Mesendoderm (in vitro differentiated cells): ENCODE data around the gene YIPF3.

Experiments used
- DNase-seq: peaks from one replicate; pipeline ENCODE4 v3.0.0; 2013
- H2AK5ac ChIP-seq: 2 replicates; pipeline ENCODE4 v1.6.1; 2013; ENCODE audit warnings: low read length, inconsistent platforms
- H2BK120ac ChIP-seq: 2 replicates; pipeline ENCODE4 v1.6.1; 2013; ENCODE audit warnings: low read depth, mild to moderate bottlenecking, low read length, moderate library complexity, mixed read lengths
- H2BK15ac ChIP-seq: replicated peaks from 2 replicates; pipeline ENCODE4 v1.6.1; 2013; ENCODE audit warnings: low read depth, mild to moderate bottlenecking, moderate library complexity
- H2BK5ac ChIP-seq: 2 replicates; pipeline ENCODE4 v1.6.1; 2013; ENCODE audit warnings: low read length, inconsistent platforms
- H3K18ac ChIP-seq: 2 replicates; pipeline ENCODE4 v1.6.1; 2013; ENCODE audit warnings: mild to moderate bottlenecking, low read length, mixed read lengths
- H3K23ac ChIP-seq: one replicate; pipeline ENCODE4 v1.6.1; 2013; ENCODE audit warnings: low read length
- H3K27ac ChIP-seq: 2 replicates; pipeline ENCODE4 v1.5.1; 2013; ENCODE audit warnings: low read depth, mild to moderate bottlenecking, inconsistent platforms, low read length, moderate library complexity
- H3K27me3 ChIP-seq: 2 replicates; pipeline ENCODE4 v1.6.1; 2013; ENCODE audit warnings: low read length, control low read depth, mild to moderate bottlenecking, inconsistent platforms; ENCODE audit not compliant: insufficient read depth, poor library complexity
- H3K36me3 ChIP-seq: 2 replicates; pipeline ENCODE4 v1.6.1; 2013; ENCODE audit warnings: low read length, inconsistent platforms; ENCODE audit not compliant: control insufficient read depth, insufficient read depth
- H3K4ac ChIP-seq: one replicate; pipeline ENCODE4 v1.6.1; 2013; ENCODE audit warnings: low read depth, mild to moderate bottlenecking, low read length, moderate library complexity
- H3K4me1 ChIP-seq: 2 replicates; pipeline ENCODE4 v1.6.1; 2013; ENCODE audit warnings: low read depth, low read length, inconsistent platforms; ENCODE audit not compliant: control insufficient read depth
- H3K4me2 ChIP-seq: 2 replicates; pipeline ENCODE4 v1.6.1; 2013; ENCODE audit warnings: low read length
- H3K4me3 ChIP-seq: 2 replicates; pipeline ENCODE4 v1.5.1; 2013; ENCODE audit warnings: mild to moderate bottlenecking, low read length
- H3K56ac ChIP-seq: one replicate; pipeline ENCODE4 v1.6.1; 2013; ENCODE audit warnings: low read length
- H3K79me1 ChIP-seq: 2 replicates; pipeline ENCODE4 v1.6.1; 2013; ENCODE audit warnings: low read length, inconsistent platforms
- H3K79me2 ChIP-seq: 2 replicates; pipeline ENCODE4 v1.6.1; 2013; ENCODE audit warnings: mild to moderate bottlenecking, low read length; ENCODE audit not compliant: control insufficient read depth, insufficient read depth
- H3K9ac ChIP-seq: 2 replicates; pipeline ENCODE4 v1.6.1; 2013; ENCODE audit warnings: low read length, inconsistent platforms
- H4K5ac ChIP-seq: one replicate; pipeline ENCODE4 v1.6.1; 2013; ENCODE audit warnings: low read length
- H4K8ac ChIP-seq: one replicate; pipeline ENCODE4 v1.6.1; 2013; ENCODE audit warnings: low read depth, mild to moderate bottlenecking, control low read depth, low read length, moderate library complexity
- WGBS: extraction: QIAGEN DNeasy Blood & Tissue Kit; methylation state at CpG from one replicate; pipeline ENCODE4 v1.1.7; 2013; ENCODE audit warnings: low lambda C conversion rate, missing lambda C conversion rate; ENCODE audit not compliant: insufficient coverage; ENCODE audit errors: extremely low coverage; 5-methylcytosine and 5-hydroxymethylcytosine counted together

YIPF3 gene

DNA sequence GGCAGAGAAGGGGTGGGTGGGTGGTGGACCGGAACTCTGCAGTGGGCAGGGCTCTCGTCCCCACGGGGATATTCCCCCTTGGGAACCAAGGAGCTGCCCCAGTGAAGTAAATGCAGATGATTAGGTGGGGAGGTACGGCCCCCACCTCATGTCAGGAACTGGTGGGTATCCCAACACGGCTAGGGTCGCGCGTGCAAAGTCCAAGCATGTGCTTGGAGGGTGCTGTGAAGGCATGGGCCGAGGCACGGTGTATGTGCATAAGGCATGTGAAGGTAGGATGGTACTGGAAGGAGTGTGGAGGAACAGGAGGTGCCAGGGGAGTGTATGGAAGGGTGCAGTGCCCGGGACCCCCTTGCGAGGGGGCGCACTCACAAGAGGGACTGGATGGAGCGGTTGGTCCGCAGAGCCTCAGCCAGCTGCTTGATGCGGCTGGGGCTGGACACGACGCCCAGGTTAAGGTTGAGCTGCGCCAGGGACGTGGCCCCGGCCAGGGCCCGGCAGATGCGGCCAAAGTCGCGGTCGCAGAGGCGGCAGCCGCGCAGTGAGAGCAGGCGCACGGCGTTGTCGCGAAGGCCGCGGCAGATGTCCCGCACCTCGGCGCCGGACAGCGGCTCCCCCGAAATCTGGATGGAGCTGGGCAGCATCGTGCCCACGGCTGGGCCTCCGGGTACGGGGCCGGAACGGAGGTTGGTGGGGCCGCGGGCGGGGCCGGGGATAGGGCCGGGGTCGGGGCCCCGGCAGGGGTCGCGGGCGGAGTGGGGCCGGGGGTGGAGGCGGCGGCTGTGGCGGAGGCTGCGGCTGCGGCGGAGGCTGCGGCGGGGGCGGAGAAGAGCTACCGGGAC, 7.4 kb downstream of the YIPF3 start:
- no peak overlapping the region for H3K4me3 ChIP-seq
- no peak overlapping the region for H2AK5ac ChIP-seq
- no peak overlapping the region for H4K8ac ChIP-seq
- H2BK5ac ChIP-seq = no peak overlapping the region
- WGBS = no CpG with 5 or more reads among the region's 69 CpGs
- no peak overlapping the region for H3K27ac ChIP-seq
- DNase-seq = no peak
- no peaks in the 10 kb centered on the region for H3K79me1 ChIP-seq
- peaks cover 8% of the 10 kb centered on the region for H3K27me3 ChIP-seq
- no peak overlapping the region for H2BK15ac ChIP-seq
- H4K5ac ChIP-seq = no peak overlapping the region
- peak overlapping the region; percentile 73 for H3K56ac ChIP-seq
- no peak overlapping the region for H3K23ac ChIP-seq
- no peak overlapping the region for H3K18ac ChIP-seq
- H3K9ac ChIP-seq = peak overlapping the region; percentile 40
- no peak overlapping the region for H2BK120ac ChIP-seq
- H3K4me2 ChIP-seq = peak overlapping the region; percentile 62
- H3K79me2 ChIP-seq = no peaks in the 10 kb centered on the region
- H3K4ac ChIP-seq = no peak overlapping the region
- peaks cover 14% of the 10 kb centered on the region for H3K36me3 ChIP-seq
- no peaks in the 10 kb centered on the region for H3K4me1 ChIP-seq

DNA sequence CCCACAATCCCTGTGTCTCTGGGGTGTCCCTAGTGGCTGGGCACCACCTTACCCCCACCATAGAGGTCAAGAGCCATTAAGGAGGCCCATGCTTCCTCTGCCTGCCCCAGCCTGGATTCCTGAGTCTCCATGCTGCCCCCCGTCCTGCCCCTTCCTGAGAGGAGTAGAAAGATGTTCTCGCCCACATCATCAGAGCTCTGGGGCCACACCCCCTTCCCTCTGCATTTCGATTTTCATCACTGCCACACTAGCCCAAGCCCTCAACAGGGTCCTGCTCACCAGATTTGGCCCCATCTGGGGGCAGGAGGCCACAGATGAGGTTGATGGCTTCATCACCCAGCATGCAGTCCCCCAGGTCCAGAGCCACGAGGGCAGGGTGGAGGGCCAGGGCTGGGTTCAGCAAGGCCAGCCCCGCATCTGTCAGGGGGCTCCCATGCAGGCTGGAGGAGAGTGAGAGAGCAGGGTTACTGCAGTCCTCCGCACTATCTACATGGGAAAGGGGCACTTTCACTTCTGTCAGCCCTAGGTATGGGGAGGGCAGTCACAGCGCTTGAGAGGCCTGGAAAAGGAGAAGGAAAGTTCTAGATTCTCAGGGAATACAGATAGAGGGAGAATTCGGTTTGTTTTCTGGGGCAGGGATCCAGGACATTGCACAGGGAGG, 8.1 kb downstream of the YIPF3 start:
- Histone ChIP-seq H3K4me1 (no peaks in the 10 kb centered on the region), H3K4me2 (no peak overlapping the region), H4K8ac (no peak overlapping the region), H2BK5ac (no peak overlapping the region), H2AK5ac (no peak overlapping the region), H2BK120ac (no peak overlapping the region), H3K36me3 (peaks cover 14% of the 10 kb centered on the region), H3K27ac (no peak overlapping the region), H2BK15ac (no peak overlapping the region), H3K9ac (no peak overlapping the region), H3K79me1 (no peaks in the 10 kb centered on the region), H3K23ac (no peak overlapping the region), H3K18ac (no peak overlapping the region), H3K4ac (no peak overlapping the region), H3K27me3 (peaks cover 8% of the 10 kb centered on the region), H3K4me3 (no peak overlapping the region), H4K5ac (no peak overlapping the region), H3K79me2 (no peaks in the 10 kb centered on the region), H3K56ac (no peak overlapping the region)
- WGBS = no CpG with 5 or more reads among the region's 8 CpGs
- no peak for DNase-seq

DNA sequence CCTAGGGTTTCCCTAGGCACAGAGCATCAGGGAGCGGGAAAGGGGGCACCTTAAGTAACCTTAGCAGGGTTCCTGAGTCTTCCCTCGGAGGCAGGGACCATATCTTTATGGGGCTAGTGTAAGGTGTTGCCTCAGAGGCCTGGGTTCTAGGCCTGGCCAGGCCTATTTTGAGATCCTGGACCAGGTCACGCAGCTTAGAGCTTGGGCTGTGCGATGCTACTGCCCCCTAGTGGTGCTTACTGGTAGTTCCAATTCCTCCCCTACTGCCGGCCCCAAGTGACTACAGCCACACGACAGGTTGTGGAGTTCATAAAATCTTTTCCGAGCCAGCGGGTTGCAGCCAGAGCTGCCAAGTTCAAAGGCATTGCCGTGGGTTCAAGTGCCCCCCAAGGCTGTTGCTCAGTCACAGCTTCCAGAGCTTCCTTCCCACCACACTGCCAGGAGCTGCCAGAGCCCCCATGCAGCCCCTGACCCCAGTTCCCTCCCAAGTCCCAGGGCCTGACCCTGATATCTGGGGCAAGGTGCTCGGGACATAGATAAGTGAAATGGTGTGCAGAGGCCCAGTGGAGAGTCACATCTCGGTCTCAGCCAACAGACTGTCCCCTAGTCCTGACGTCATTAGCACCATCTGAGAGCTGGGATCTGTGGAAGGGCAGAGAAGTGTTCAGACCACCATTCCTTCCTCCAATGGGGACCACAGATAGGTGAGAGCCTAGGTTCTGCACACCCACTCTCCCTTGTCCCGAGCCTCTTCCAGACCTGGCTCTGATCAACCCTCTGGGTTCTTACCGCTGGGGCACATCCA, 9.9 kb downstream of the YIPF3 start:
- H3K79me2 ChIP-seq = no peaks in the 10 kb centered on the region
- peaks cover 8% of the 10 kb centered on the region for H3K36me3 ChIP-seq
- H3K9ac ChIP-seq = no peak overlapping the region
- no peaks in the 10 kb centered on the region for H3K4me1 ChIP-seq
- no peak overlapping the region for H3K18ac ChIP-seq
- H2AK5ac ChIP-seq = no peak overlapping the region
- no peak overlapping the region for H3K23ac ChIP-seq
- H3K79me1 ChIP-seq = no peaks in the 10 kb centered on the region
- no peak overlapping the region for H3K27ac ChIP-seq
- no peak overlapping the region for H4K8ac ChIP-seq
- no peak overlapping the region for H2BK15ac ChIP-seq
- H4K5ac ChIP-seq = no peak overlapping the region
- peaks cover 8% of the 10 kb centered on the region for H3K27me3 ChIP-seq
- H3K4me3 ChIP-seq = no peak overlapping the region
- no peak overlapping the region for H2BK120ac ChIP-seq
- no peak overlapping the region for H2BK5ac ChIP-seq
- H3K56ac ChIP-seq = no peak overlapping the region
- WGBS = no CpG with 5 or more reads among the region's 14 CpGs
- no peak overlapping the region for H3K4ac ChIP-seq
- peak; percentile 87 for DNase-seq
- no peak overlapping the region for H3K4me2 ChIP-seq

DNA sequence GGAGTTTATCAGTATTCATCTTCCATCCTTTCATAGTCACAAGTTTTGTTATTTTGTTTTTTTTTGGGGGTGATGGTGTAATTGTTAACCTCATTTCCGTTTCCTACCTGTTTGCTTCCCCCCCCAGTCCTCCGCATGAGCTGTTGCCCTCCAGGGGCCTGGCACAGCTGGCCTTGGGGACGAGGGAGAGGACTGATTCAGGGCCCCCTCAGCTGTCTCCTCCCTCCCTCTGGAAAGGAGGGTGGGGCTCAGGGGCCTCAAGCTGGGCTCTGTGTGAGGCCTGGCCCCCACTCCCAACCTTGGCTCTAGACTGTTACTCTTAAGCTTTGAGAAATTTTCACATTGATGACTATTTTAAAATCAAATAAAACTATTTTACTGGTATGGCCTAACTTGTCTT, 10.6 kb downstream of the YIPF3 start:
- peaks cover 5% of the 10 kb centered on the region for H3K36me3 ChIP-seq
- no peak overlapping the region for H3K56ac ChIP-seq
- H3K79me1 ChIP-seq = no peaks in the 10 kb centered on the region
- H2BK5ac ChIP-seq = no peak overlapping the region
- H4K8ac ChIP-seq = no peak overlapping the region
- no peak overlapping the region for H3K4me3 ChIP-seq
- no peak overlapping the region for H2AK5ac ChIP-seq
- no peaks in the 10 kb centered on the region for H3K4me1 ChIP-seq
- H3K9ac ChIP-seq = no peak overlapping the region
- H3K27ac ChIP-seq = no peak overlapping the region
- H3K23ac ChIP-seq = no peak overlapping the region
- H3K27me3 ChIP-seq = peaks cover 8% of the 10 kb centered on the region
- H3K79me2 ChIP-seq = no peaks in the 10 kb centered on the region
- WGBS = no CpG with 5 or more reads among the region's 3 CpGs
- DNase-seq = no peak
- no peak overlapping the region for H2BK15ac ChIP-seq
- no peak overlapping the region for H3K18ac ChIP-seq
- no peak overlapping the region for H4K5ac ChIP-seq
- H3K4me2 ChIP-seq = no peak overlapping the region
- H2BK120ac ChIP-seq = no peak overlapping the region
- no peak overlapping the region for H3K4ac ChIP-seq

DNA sequence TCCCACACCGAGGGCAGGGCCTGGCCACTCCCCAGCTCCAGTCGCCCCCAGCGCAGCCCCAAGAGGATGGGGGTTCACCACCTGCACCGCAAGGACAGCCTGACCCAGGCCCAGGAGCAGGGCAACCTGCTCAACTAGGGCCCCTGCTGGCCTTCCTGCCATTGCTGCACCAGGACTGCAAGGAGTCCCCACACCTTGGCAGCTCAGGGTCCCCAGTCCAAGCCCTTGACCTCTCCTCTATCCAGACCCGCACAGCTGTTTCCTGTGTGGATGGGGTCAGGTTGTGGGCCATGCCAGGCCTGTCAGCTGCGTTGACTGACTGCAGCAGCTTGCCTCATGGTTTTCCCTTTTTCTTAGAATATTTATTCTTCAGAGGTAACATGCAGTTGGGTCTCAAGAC, 11.0 kb downstream of the YIPF3 start:
- WGBS = no CpG with 5 or more reads among the region's 6 CpGs
- no peaks in the 10 kb centered on the region for H3K79me1 ChIP-seq
- H4K8ac ChIP-seq = no peak overlapping the region
- peaks cover 8% of the 10 kb centered on the region for H3K27me3 ChIP-seq
- no peak overlapping the region for H2BK120ac ChIP-seq
- H3K18ac ChIP-seq = no peak overlapping the region
- no peak overlapping the region for H3K27ac ChIP-seq
- no peak overlapping the region for H2BK15ac ChIP-seq
- no peak overlapping the region for H2AK5ac ChIP-seq
- no peak overlapping the region for H2BK5ac ChIP-seq
- no peak overlapping the region for H3K23ac ChIP-seq
- H3K36me3 ChIP-seq = peaks cover 5% of the 10 kb centered on the region
- H3K4me1 ChIP-seq = no peaks in the 10 kb centered on the region
- H3K56ac ChIP-seq = no peak overlapping the region
- H3K79me2 ChIP-seq = no peaks in the 10 kb centered on the region
- no peak overlapping the region for H3K4ac ChIP-seq
- no peak overlapping the region for H3K4me3 ChIP-seq
- DNase-seq = no peak
- H3K4me2 ChIP-seq = no peak overlapping the region
- no peak overlapping the region for H4K5ac ChIP-seq
- no peak overlapping the region for H3K9ac ChIP-seq
